A549 (cell line): ENCODE results near the gene KIF7. TPM values are rescaled to one million over a fixed set of nuclear protein-coding genes. Genes with fewer than 3 reads are reported as not detected.
A peak's percentile ranks its signal among the peaks of the same experiment; 100 is the strongest.

Experiments
- ATAC-seq, 2 experiments: fragments of 200-7000 bp in 1 of 2; fragments of >200 bp in 1 of 2; cut with Nextera tagmentation in 1 of 2; cut with Tn5 transposase in 1 of 2; 3 replicates each; pipeline versions ENCODE4 v1.8.0 to v1.9.1; 2018 to 2020; ENCODE audit warnings: mild to moderate bottlenecking in 1 of 2, moderate library complexity in 1 of 2
- CTCF ChIA-PET: fragments of 300-600 bp; sonication (Branson Sonifier 250); formaldehyde crosslinking; extraction: SDS; loops from one replicate; lab custom pipeline; 2021; ENCODE audit warnings: antibody characterized with exemption, inconsistent platforms; lab: Yijun Ruan, JAX
- POLR2A ChIA-PET: fragments of 350-600 bp; formaldehyde crosslinking; extraction: SDS; loops from one replicate; lab custom pipeline; 2021; ENCODE audit warnings: antibody characterized with exemption, inconsistent platforms; lab: Yijun Ruan, JAX
- DNase-seq, 2 experiments: peaks; one replicate each; pipeline versions ENCODE4 v3.0.0 to v3.0.0-alpha.2; 2011 to 2016; ENCODE audit warnings: low read depth in 1 of 2, low spot score in 1 of 2
- FAIRE-seq: peaks from 2 replicates; lab custom pipeline; 2011; peaks lifted over from hg19 to GRCh38; lab: Jason Lieb, UNC
- H3K27ac ChIP-seq, 2 experiments: fragments of >200 bp; sonication (Bioruptor Twin); formaldehyde crosslinking; 3 replicates each; pipeline ENCODE4 v1.5.1; 2016 to 2017
- H3K4me1 ChIP-seq: fragments of >200 bp; sonication (Bioruptor Twin); formaldehyde crosslinking; 3 replicates; pipeline ENCODE4 v1.6.1; 2016
- H3K4me2 ChIP-seq: fragments of >200 bp; sonication (Bioruptor Twin); formaldehyde crosslinking; 3 replicates; pipeline ENCODE4 v1.6.1; 2016
- H3K4me3 ChIP-seq: fragments of >200 bp; sonication (Bioruptor Twin); formaldehyde crosslinking; 3 replicates; pipeline ENCODE4 v1.5.1; 2016
- H3K9me3 ChIP-seq: fragments of >200 bp; sonication (Bioruptor Twin); formaldehyde crosslinking; 3 replicates; pipeline ENCODE4 v1.6.1; 2016
- BHLHE40 ChIP-seq: IDR thresholded peaks from 2 replicates; pipeline ENCODE4 v1.6.1; 2012; ENCODE audit warnings: low read depth, low read length, inconsistent platforms
- CHD4 ChIP-seq: fragments of 200-600 bp; sonication (generic); IDR thresholded peaks from 2 replicates; pipeline ENCODE4 v1.6.1; 2016; ENCODE audit warnings: antibody characterized with exemption, mild to moderate bottlenecking, borderline replicate concordance
- FOXS1 ChIP-seq: fragments of 250-450 bp; sonication (Bioruptor Pico); IDR thresholded peaks from 2 replicates; pipeline ENCODE4 v1.5.0; 2020; ENCODE audit warnings: mild to moderate bottlenecking, moderate library complexity
- GATA3 ChIP-seq: IDR thresholded peaks from 2 replicates; pipeline ENCODE4 v1.6.1; 2012; ENCODE audit warnings: borderline replicate concordance
- HDAC2 ChIP-seq: fragments of 200-600 bp; sonication (generic); IDR thresholded peaks from 2 replicates; pipeline ENCODE4 v1.6.1; 2016
- HOXB13 ChIP-seq: fragments of 250-450 bp; sonication (Bioruptor Pico); IDR thresholded peaks from 2 replicates; pipeline ENCODE4 v1.5.0; 2020; ENCODE audit warnings: low read depth, mild to moderate bottlenecking, moderate library complexity
- KDM5A ChIP-seq: fragments of 200-600 bp; sonication (generic); IDR thresholded peaks from 2 replicates; pipeline ENCODE4 v1.6.1; 2016; ENCODE audit warnings: antibody characterized with exemption, mild to moderate bottlenecking
- MAZ ChIP-seq: fragments of 150-350 bp; IDR thresholded peaks from 2 replicates; pipeline ENCODE4 v1.6.1; 2014; ENCODE audit warnings: antibody characterized with exemption, low read depth, low read length, borderline replicate concordance
- NPAS2 ChIP-seq: fragments of 250-450 bp; sonication (Bioruptor Pico); IDR thresholded peaks from 2 replicates; pipeline ENCODE4 v1.8.0; 2022; ENCODE audit warnings: mild to moderate bottlenecking, moderate library complexity, borderline replicate concordance
- NR3C1 ChIP-seq: fragments of >200 bp; sonication (Bioruptor Twin); formaldehyde crosslinking; IDR thresholded peaks from 3 replicates; pipeline ENCODE4 v1.6.1; 2017
- RAD21 ChIP-seq, 2 experiments: fragments of >200 bp in 1 of 2; sonication (Bioruptor Twin) in 1 of 2; formaldehyde crosslinking in 1 of 2; IDR thresholded peaks in 1 of 2; conservative IDR thresholded peaks in 1 of 2; 2 replicates in 1 of 2; 3 replicates in 1 of 2; pipeline ENCODE4 v1.6.1; 2012 to 2018; ENCODE audit warnings: inconsistent platforms in 1 of 2
- RARB ChIP-seq: fragments of 250-450 bp; sonication (Bioruptor Pico); IDR thresholded peaks from 2 replicates; pipeline ENCODE4 v1.8.0; 2021; ENCODE audit warnings: mild to moderate bottlenecking, moderate library complexity
- RCOR1 ChIP-seq: fragments of 150-350 bp; IDR thresholded peaks from 2 replicates; pipeline ENCODE4 v1.6.1; 2014; ENCODE audit warnings: antibody characterized with exemption, low read length, low read depth
- SMC3 ChIP-seq: fragments of >200 bp; sonication (Bioruptor Twin); formaldehyde crosslinking; IDR thresholded peaks from 3 replicates; pipeline ENCODE4 v1.6.1; 2018; ENCODE audit warnings: inconsistent platforms
- SREBF2 ChIP-seq: fragments of 450-650 bp; IDR thresholded peaks from 2 replicates; pipeline ENCODE4 v1.6.1; 2014; ENCODE audit warnings: mild to moderate bottlenecking, moderate library complexity
- ZNF302 ChIP-seq: fragments of 250-450 bp; sonication (Bioruptor Pico); IDR thresholded peaks from 2 replicates; pipeline ENCODE4 v1.9.0; 2021; ENCODE audit warnings: inconsistent platforms, mild to moderate bottlenecking, moderate library complexity
- WGBS: methylation state at CpG from one replicate; pipeline ENCODE4 v1.1.6; 2017; ENCODE audit errors: missing lambda C conversion rate; 5-methylcytosine and 5-hydroxymethylcytosine counted together
- polyA plus RNA-seq, 4 experiments: library from polyadenylated mRNA; depleted of rRNA in 3 of 4; stranded (reverse); fragments of >200 nt; fragmentation: RNase III in 1 of 4; extraction: RNeasy Plus Mini Kit Qiagen cat#74134 plus additional on column Dnase treatment in 1 of 4; gene quantifications; 2 replicates in 3 of 4; 3 replicates in 1 of 4; pipeline ENCODE4 v1.2.3, GENCODE V29; 2011 to 2017
- TF ChIP-seq, protein P1 (sequence below): IDR thresholded peaks from 2 replicates; pipeline ENCODE4 v1.6.1; 2012; ENCODE audit warnings: low read depth, borderline replicate concordance
- TF ChIP-seq, protein P2 (sequence below): fragments of >200 bp; sonication (Bioruptor Twin); formaldehyde crosslinking; IDR thresholded peaks from 3 replicates; pipeline ENCODE4 v1.6.1; 2016
- TF ChIP-seq, protein P3 (sequence below): IDR thresholded peaks from 2 replicates; pipeline ENCODE4 v1.6.1; 2012
- TF ChIP-seq, protein P4 (sequence below): fragments of 250-450 bp; sonication (Bioruptor Pico); IDR thresholded peaks from 2 replicates; pipeline ENCODE4 v1.5.0; 2021; ENCODE audit warnings: mild to moderate bottlenecking, moderate library complexity, borderline replicate concordance
- TF ChIP-seq, protein P5 (sequence below): fragments of 450-650 bp; IDR thresholded peaks from 2 replicates; pipeline ENCODE4 v1.6.1; 2014; ENCODE audit warnings: antibody characterized with exemption

KIF7 gene
- polyA plus RNA-seq, 2 of the 4 experiments (the other 2 are of a cell fraction), result 2.2 to 4.1 TPM

DNA sequence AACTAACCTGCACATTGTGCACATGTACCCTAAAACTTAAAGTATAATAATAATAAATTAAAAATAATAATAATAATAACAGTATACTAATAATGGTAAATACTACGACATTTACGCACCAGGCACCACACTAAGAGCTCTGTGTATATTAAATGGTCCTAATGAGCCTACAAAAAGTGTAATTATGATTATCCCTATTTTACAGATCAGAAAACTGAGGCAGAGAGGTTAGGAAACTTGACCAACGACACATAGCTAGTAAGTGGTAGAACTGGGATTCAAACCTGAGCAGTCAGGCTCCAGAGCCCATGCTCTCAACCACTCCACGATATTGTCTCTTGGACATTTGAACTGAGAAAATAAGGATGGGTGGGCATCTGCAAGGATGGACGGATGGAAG is 15.0 kb downstream of the KIF7 start:
- WGBS, result 95% methylated on average over 5 of the region's 5 CpGs
- H3K4me3 ChIP-seq, result no peak overlapping the region
- ChIA-PET CTCF (interaction anchor here (0.7 to 1.1 kb wide), 2 partner anchors 198 to 222 kb away, joined by 3 read pairs; no protein-coding TSS in a partner anchor), POLR2A (no interaction called here)
- TF ChIP-seq, protein P1, sequence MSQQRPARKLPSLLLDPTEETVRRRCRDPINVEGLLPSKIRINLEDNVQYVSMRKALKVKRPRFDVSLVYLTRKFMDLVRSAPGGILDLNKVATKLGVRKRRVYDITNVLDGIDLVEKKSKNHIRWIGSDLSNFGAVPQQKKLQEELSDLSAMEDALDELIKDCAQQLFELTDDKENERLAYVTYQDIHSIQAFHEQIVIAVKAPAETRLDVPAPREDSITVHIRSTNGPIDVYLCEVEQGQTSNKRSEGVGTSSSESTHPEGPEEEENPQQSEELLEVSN, result no peak
- no peak for TF ChIP-seq HOXB13 (CRISPR knock-in tag)
- TF ChIP-seq, protein P2, sequence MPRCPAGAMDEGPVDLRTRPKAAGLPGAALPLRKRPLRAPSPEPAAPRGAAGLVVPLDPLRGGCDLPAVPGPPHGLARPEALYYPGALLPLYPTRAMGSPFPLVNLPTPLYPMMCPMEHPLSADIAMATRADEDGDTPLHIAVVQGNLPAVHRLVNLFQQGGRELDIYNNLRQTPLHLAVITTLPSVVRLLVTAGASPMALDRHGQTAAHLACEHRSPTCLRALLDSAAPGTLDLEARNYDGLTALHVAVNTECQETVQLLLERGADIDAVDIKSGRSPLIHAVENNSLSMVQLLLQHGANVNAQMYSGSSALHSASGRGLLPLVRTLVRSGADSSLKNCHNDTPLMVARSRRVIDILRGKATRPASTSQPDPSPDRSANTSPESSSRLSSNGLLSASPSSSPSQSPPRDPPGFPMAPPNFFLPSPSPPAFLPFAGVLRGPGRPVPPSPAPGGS, result no peak
- TF ChIP-seq CHD4, result no peak
- no peak for TF ChIP-seq GATA3
- no peak for TF ChIP-seq FOXS1 (CRISPR knock-in tag)
- TF ChIP-seq NR3C1, result no peak
- TF ChIP-seq ZNF302 (CRISPR knock-in tag), result no peak
- TF ChIP-seq SMC3, result no peak
- no peak for TF ChIP-seq NPAS2 (CRISPR knock-in tag)
- TF ChIP-seq RARB (CRISPR knock-in tag), result no peak
- TF ChIP-seq, protein P3, sequence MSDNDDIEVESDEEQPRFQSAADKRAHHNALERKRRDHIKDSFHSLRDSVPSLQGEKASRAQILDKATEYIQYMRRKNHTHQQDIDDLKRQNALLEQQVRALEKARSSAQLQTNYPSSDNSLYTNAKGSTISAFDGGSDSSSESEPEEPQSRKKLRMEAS, result no peak
- TF ChIP-seq RAD21 (conservative IDR thresholded peaks at IDR 0.05 in 1 of 2, IDR thresholded peaks at IDR 0.05 in 1 of 2), result no peak
- TF ChIP-seq, protein P4, sequence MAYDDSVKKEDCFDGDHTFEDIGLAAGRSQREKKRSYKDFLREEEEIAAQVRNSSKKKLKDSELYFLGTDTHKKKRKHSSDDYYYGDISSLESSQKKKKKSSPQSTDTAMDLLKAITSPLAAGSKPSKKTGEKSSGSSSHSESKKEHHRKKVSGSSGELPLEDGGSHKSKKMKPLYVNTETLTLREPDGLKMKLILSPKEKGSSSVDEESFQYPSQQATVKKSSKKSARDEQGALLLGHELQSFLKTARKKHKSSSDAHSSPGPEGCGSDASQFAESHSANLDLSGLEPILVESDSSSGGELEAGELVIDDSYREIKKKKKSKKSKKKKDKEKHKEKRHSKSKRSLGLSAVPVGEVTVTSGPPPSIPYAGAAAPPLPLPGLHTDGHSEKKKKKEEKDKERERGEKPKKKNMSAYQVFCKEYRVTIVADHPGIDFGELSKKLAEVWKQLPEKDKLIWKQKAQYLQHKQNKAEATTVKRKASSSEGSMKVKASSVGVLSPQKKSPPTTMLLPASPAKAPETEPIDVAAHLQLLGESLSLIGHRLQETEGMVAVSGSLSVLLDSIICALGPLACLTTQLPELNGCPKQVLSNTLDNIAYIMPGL, result no peak
- TF ChIP-seq KDM5A, result no peak
- no peak for TF ChIP-seq BHLHE40
- ATAC-seq, result no peak
- no peak for DNase-seq
- H3K4me1 ChIP-seq, result no peaks in the 10 kb centered on the region
- no peak overlapping the region for H3K4me2 ChIP-seq
- H3K9me3 ChIP-seq, result peaks cover 12% of the 10 kb centered on the region; the same call in 1 of the 3 replicates
- FAIRE-seq, result no peak
- no peak overlapping the region for H3K27ac ChIP-seq

DNA sequence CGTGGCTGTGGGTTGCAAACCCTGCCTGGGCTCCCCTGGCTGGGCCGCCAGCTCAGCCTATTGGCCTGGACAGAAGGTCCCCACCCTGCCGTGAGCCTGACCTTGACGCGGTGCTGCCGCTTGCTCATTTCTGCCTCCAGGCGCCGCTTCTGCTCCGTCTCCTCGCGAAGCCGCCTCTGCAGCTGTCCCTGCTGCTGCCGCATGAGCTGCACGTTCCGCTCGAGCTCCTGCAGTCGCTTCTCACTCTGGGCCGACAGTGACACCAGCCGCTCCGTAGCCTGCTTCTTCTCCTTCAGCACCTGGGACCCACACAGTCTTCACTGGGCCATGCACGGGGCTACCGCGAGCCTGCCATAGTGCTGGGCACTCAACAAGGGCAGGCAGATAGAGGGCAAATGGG is 21.7 kb downstream of the KIF7 start:
- ATAC-seq, result peak in 1 of 2 experiments; percentile 10; a peak in 3 of 6 replicates
- Histone ChIP-seq H3K9me3 (peaks cover 41% of the 10 kb centered on the region), H3K4me1 (no peaks in the 10 kb centered on the region)
- 93% methylated on average over 23 of the region's 23 CpGs for WGBS
- TF ChIP-seq, protein P5, sequence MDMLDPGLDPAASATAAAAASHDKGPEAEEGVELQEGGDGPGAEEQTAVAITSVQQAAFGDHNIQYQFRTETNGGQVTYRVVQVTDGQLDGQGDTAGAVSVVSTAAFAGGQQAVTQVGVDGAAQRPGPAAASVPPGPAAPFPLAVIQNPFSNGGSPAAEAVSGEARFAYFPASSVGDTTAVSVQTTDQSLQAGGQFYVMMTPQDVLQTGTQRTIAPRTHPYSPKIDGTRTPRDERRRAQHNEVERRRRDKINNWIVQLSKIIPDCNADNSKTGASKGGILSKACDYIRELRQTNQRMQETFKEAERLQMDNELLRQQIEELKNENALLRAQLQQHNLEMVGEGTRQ, result no peak
- TF ChIP-seq GATA3 (no peak), MAZ (no peak), RCOR1 (no peak), SMC3 (no peak), SREBF2 (no peak), HDAC2 (no peak)
- TF ChIP-seq, protein P2, result no peak
- TF ChIP-seq, all 56 proteins: peak for 0
- H3K4me3 ChIP-seq, result no peak overlapping the region
- H3K4me2 ChIP-seq, result no peak overlapping the region
- POLR2A ChIA-PET, result no interaction called here
- DNase-seq (no peak), FAIRE-seq (no peak)
- CTCF ChIA-PET, result interaction anchor here (1.9 to 6.6 kb wide), 2 partner anchors 10 to 13 kb away, joined by 4 to 43 read pairs; no protein-coding TSS in a partner anchor
- H3K27ac ChIP-seq, result no peak overlapping the region
